AG04450 (cell line): ENCODE data around the gene PTPN5. TPM values are rescaled to one million over a fixed set of nuclear protein-coding genes. Genes with fewer than 3 reads are reported as not detected.
"Not testable (repeated sequence)": the region's sequence is repeated elsewhere in the genome, so short reads cannot be mapped to it uniquely, and the experiment has no call there.

ENCODE experiments used
- CTCF ChIA-PET: fragments of 300-600, 350-600 bp; formaldehyde crosslinking; extraction: SDS; loops from one replicate; lab custom pipeline; 2022; ENCODE audit warnings: antibody characterized with exemption, inconsistent platforms; lab: Charles Lee
- POLR2A ChIA-PET: fragments of 350-600 bp; formaldehyde crosslinking; extraction: SDS; loops from one replicate; lab custom pipeline; 2021; ENCODE audit warnings: antibody characterized with exemption, inconsistent platforms; lab: Yijun Ruan, JAX
- DNase-seq: peaks from one replicate; pipeline ENCODE4 v3.0.0-alpha.2; 2011; ENCODE audit warnings: low read depth, low spot score
- H3K27ac ChIP-seq: one replicate; pipeline ENCODE4 v1.5.1; 2012; ENCODE audit warnings: low read depth, low read length, control low read depth
- H3K27me3 ChIP-seq: one replicate; pipeline ENCODE4 v1.6.0; 2012; ENCODE audit warnings: low read length; ENCODE audit not compliant: control insufficient read depth, insufficient read depth
- H3K4me3 ChIP-seq: 2 replicates; pipeline ENCODE4 v1.5.1; 2011; ENCODE audit warnings: mild to moderate bottlenecking, low read depth, low read length, control low read depth
- H3K9me3 ChIP-seq: 2 replicates; pipeline ENCODE4 v1.5.1; 2012; ENCODE audit warnings: low read length; ENCODE audit not compliant: control insufficient read depth, insufficient read depth
- CTCF ChIP-seq: IDR thresholded peaks from 2 replicates; pipeline ENCODE4 v1.5.1; 2011; ENCODE audit warnings: low read depth, low read length, control low read depth, inconsistent platforms
- polyA plus RNA-seq: library from polyadenylated mRNA; depleted of rRNA; stranded (reverse); fragments of >200 nt; gene quantifications from 2 replicates; pipeline ENCODE4 v1.2.3, GENCODE V29; 2011; rRNA removed

Gene PTPN5
- polyA plus RNA-seq, 1 experiment: not detected

GRCh38 chr11:18692941-18693760 is 98.4 kb downstream of the PTPN5 start:
- CTCF ChIA-PET: no interaction called here
- peaks cover 7% of the 10 kb centered on the region for H3K27me3 ChIP-seq
- H3K4me3 ChIP-seq: no peak overlapping the region
- H3K27ac ChIP-seq: no peak overlapping the region
- no peak for DNase-seq
- TF ChIP-seq CTCF: no peak
- H3K9me3 ChIP-seq: no peaks in the 10 kb centered on the region
- POLR2A ChIA-PET: no interaction called here

GRCh38 chr11:18691467-18692140 is 100.0 kb downstream of the PTPN5 start:
- POLR2A ChIA-PET, DNase-seq, H3K4me3 ChIP-seq, H3K27ac ChIP-seq, H3K27me3 ChIP-seq, H3K9me3 ChIP-seq: not testable (repeated sequence)
- CTCF ChIA-PET: interaction anchor here (0.8 kb wide), 1 partner anchor 31 kb away, joined by 3 read pairs; no protein-coding TSS in a partner anchor

DNA sequence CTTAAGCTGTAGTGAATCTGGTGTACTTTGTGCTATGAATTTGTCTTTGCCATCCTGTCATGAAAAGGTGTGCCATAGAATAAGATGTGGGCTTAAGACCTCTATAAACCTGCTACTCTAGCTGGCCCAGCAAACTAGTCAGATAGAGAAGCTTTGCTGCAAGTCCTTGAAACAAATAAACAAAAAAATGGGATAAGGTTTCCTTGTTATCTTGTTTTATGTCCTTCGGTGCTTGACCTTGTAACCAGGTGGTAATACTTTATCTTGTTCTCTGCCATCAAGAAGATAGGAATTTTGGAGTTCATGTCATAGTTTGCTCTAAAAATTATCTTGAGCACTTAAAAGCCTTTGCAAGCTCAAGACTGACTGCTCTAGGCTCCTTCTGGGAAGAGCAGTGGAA is 107.3 kb downstream of the PTPN5 start:
- POLR2A ChIA-PET: no interaction called here
- Histone ChIP-seq H3K27ac (no peak overlapping the region), H3K27me3 (peaks cover 5% of the 10 kb centered on the region), H3K4me3 (no peak overlapping the region), H3K9me3 (no peaks in the 10 kb centered on the region)
- DNase-seq: no peak
- CTCF ChIA-PET: interaction anchor here (1.5 kb wide), 1 partner anchor 38 kb away, joined by 5 read pairs; no protein-coding TSS in a partner anchor
- TF ChIP-seq CTCF: no peak

DNA sequence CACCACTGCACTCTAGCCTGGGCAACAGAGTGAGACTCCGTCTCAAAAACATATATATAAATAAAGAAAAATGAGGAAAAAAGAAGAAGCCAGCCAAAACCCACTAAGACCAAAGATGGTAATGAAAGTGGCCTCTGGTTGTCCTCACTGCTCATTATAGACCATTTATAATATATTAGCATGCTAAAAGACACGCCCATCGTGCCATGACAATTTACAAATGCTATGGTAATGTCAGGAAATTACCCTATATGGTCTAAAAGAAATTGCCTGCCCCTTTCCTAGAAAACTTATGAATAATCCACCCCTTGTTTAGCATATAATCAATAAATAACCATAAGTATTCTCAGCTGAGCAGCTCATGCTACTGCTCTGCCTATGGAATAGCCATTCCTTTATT is 109.1 kb downstream of the PTPN5 start:
- H3K27ac ChIP-seq: no peak overlapping the region
- ChIA-PET POLR2A (no interaction called here), CTCF (no interaction called here)
- H3K27me3 ChIP-seq: peaks cover 5% of the 10 kb centered on the region
- H3K9me3 ChIP-seq: no peaks in the 10 kb centered on the region
- no peak overlapping the region for H3K4me3 ChIP-seq
- no peak for TF ChIP-seq CTCF
- DNase-seq: no peak

DNA sequence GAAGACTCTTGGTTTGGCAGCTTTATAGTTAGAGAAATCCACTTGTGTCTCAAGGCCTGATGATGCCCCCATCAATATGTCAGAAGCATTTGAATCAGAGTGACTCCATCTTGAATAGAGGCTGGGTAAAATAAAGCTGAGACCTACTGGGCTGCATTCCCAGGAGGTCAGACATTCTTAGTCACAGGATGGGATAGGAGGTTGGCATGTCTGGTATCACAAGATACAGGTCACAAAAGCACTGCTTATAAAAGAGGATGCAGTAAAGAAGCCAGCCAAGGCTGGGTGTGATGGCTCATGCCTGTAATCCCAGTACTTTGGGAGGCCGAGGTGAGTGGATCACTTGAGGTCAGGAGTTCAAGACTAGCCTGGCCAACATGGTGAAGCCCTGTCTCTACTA is 109.6 kb downstream of the PTPN5 start:
- H3K9me3 ChIP-seq, DNase-seq, H3K27ac ChIP-seq, H3K27me3 ChIP-seq, POLR2A ChIA-PET, CTCF ChIA-PET, H3K4me3 ChIP-seq: not testable (repeated sequence)

Other genes starting within 250 kb of the PTPN5 start
- 20.3 and 27.6 TPM in 2 replicates for gene UEVLD, start 203.1 kb downstream of the PTPN5 start, polyA plus RNA-seq
- gene MISFA, start 192.0 kb downstream of the PTPN5 start, polyA plus RNA-seq: 0.50 and 1.3 TPM in 2 replicates
- gene SPTY2D1, start 157.5 kb downstream of the PTPN5 start, polyA plus RNA-seq: 13.7 and 18.6 TPM in 2 replicates
- gene TMEM86A, start 93.0 kb downstream of the PTPN5 start, polyA plus RNA-seq: 0.36 and 0.47 TPM in 2 replicates
- gene IGSF22, start 65.6 kb downstream of the PTPN5 start, polyA plus RNA-seq: not detected in 2 replicates
- not detected in 2 replicates for gene MRGPRX1, start 147.6 kb upstream of the PTPN5 start, polyA plus RNA-seq